Stimulated activated CD4-positive, alpha-beta T cell treated with anti-CD3 and anti-CD28 coated beads, Interleukin-2, amount 100 ng/mL, for 24 hours (primary cell): ENCODE results near the gene EPHB2.
A peak's percentile ranks its signal among the peaks of the same experiment; 100 is the strongest.
"Not testable (repeated sequence)": the region's sequence is repeated elsewhere in the genome, so short reads cannot be mapped to it uniquely, and the experiment has no call there.

Experiments
- DNase-seq, 2 donors: peaks; one replicate each; pipeline ENCODE4 v3.0.0-alpha.2; 2020

Gene EPHB2

DNA sequence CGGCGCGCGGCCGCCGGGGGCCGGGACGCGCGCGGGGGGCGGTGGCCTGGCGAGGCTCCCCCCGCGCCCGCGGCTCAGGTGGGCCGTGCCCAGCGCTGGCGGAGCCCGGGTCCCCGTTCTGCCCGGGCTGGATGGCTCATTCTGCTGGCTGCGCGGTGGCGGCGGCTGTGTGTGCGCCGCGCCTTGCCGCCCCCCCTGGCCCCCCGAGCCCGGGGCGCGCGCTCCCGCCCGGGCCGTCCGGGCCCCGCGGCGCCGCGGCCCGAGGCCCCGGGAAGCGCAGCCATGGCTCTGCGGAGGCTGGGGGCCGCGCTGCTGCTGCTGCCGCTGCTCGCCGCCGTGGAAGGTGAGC, at the start of gene EPHB2:
EPHB2 (plus strand) TSS at position 139 of the 349 bp plus-strand sequence; CDS start at position 283, 144 bp downstream.
- DNase-seq = peak; percentile 27 to 45

DNA sequence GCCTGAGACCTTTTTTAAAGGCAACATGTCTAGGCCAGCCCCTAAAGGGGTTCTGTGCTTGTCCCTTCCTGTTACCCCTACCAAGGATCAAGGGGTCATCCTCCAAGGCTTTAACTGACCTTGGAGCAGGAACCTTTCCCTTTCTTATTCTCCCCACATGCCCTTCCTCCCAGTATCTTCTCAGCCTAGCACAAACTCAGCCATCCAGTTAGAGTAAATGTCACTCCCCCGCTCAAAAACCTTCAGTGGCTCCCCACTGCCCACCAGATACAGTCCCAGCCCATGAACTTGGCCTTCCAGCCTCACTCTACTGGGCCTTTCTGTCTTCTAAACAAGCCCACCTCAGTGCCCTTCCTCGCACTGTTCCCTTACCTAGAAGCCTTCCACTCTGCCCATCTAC, 48.8 kb upstream of the EPHB2 start:
- DNase-seq = no peak

DNA sequence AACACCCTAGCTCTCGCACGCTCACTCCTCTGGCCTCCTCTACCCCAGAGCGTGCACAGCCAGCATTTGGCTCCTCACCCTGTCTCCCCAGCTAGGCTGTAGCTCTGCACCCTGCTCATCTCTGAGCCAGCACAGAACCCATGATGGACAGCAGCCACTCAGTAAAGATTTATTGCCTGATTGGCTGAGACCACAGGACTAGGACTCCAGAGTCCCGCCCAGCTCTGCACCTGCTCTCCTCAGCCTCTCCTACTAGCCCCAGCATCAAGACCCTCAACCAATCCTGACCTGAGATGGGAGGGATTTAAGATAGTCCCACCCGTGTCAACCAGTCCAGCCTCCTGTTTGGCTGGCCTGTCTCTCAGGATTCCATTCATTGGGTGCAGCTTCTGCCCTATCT, 48.3 kb upstream of the EPHB2 start:
- no peak for DNase-seq

DNA sequence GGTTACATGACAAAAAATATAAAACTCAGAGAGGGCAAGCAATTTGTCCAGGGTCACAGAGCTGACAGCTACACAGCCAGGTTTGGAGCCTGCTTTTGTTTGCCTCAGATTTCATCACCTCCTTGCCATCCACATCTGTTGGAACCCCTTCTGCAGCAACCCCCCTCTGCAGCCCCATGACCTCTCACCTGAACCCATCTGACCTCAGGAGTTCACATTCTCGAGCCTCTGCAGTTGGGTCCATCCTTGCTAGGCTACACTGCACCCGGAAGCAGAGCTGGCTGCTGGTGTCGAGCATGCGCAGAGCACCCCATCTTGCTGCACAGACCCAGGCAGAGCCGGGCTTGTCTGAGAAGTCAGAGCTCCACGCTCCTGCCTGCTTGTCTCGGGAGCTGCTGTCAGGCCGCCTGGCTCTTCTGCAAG, 47.6 kb upstream of the EPHB2 start:
- no peak for DNase-seq

DNA sequence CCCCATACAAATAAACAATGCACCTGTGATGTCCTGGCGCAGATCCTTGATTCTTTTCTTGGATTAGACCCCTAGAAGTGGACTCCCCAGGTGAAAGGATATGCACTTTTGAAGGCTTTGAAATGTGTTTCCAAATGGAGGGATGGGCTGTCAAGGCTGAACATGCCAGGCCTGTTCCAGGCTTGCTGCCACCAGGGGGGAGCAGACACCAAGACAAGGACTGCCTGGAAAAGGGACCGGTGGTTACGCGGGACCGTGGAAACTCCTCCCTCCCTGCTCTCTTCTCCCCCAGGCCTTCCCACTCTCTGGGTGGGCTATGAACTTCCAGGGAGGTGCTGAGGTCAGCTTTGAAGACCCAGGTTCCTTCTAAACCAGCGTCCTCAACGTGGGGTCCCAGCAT, 44.9 kb upstream of the EPHB2 start:
- DNase-seq = no peak

DNA sequence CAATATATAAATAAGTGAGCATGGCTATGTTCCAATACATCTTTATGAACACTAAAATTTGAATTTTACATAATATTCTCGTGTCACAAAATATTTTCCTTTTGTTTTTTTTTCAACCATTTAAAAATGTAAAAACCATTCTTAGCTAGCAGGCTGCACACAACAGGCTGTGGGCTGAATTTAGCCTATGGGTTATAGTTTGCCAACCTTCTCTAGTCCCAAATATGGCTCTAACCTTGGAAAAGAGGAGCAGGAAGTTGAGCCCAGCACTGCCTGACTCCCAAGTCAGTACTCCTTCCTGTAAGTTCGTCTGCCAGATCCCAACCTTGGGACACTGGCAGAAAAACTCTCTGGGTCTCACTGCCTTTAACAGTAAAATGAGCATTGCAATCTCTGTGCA, 44.2 kb upstream of the EPHB2 start:
- DNase-seq = no peak

DNA sequence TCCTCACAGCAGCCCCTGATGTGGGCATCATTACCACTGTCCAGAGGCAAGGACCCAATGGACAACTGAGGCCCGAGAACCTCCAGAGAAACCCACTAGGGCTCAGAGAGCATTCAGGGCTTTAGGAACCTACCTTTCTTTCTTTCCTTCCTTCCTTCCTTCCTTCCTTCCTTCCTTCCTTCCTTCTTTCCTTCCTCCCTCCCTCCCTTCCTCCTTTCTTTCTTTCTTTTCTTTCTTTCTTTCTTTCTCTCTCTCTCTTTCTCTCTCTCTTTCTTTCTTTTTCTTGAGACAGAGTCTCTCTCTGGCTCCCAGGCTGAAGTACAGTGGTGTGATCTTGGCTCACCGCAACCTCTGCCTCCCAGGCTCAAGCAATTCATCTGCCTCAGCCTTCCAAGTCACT, 41.8 kb upstream of the EPHB2 start:
- DNase-seq = not testable (repeated sequence)

DNA sequence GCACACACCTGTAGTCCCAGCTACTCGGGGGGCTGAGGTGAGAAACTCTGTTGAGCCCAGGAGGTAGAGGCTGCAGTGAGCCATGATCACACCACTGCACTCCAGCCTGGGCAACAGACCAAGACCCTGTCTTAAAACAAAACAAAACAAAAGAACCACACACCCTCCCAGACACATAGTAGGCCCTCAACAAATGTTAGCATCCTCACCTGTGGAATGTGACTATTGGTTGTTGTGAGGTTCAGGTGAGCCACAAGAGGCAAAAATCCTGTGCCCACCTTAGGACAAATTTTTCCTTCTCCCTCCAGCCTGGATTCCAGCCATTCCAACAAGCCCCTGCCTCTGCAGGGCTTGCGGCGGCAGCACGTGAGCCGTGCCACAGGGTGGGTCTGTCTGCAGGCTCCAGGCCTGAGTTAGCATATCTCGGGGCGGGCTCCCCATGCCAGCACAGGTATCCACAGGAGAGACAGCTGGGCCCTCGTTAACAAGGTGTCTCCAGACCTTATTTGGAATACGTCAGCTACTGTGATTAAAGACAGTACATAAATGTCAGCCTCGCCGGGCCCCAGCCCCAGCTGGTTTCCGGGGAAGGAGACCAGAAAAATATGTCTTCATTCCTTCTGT, 40.2 kb upstream of the EPHB2 start:
- no peak for DNase-seq

DNA sequence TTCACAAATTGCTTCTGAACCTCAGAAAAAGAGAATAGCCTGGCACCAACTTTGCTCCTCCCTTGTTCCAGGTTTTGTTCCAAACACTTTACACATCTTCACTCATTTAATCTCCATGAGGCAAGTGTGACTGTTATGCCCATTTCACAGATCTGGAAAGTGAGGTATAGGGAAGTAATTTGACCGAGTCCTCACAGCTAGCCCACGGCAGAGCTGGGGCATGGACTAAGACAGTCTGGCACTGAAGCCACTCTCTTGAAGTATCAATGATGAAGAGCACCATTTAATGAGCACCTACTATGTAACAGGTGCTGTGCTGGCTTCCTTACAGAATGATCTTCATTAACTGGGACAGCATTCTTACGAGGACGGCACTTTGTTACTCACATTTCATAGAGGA, 38.6 kb upstream of the EPHB2 start:
- DNase-seq = no peak

DNA sequence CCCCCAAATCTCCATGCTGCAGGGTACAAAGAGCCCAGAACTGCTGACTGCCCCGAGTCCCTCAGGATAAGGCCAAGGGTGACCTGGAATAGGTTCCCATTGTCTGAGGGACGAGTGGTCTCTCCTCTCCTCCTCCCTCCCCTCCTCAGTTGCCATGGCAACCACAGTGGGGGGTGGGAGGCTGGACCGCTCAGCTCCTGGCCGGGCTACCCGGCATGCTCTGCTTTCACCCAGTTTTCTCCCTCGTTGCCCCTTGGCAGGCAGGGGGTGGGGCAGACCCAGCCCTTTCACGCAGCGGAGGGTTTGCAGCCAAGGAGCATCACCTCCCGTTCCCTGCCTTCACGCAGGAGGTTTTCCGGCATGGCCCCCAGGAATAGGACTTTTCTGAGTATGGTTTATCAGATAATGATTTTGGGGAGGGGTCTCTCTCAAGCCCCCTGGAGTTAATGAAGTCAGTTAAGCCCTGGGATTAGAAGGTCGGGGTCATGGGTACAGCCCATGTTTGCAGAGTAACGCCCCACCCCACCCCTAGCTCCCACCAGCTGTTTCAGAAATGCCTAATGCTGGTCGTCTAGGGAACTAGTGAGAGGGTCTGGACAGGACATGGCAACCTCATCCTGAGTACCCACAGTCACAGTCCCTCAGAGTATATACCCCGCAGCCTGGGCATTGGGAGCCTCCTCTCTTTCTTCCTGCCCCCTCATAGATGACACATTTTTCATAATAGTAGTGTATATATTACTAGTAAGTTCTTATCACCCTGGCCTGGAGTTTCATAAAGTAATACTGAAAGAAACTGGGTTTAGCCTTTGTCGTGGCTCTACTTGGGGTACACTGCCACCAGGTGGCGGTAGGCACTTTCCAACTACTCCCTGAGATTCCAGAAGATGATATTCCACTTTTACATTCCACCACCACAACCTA, 36.9 kb upstream of the EPHB2 start:
- peak; percentile 19 to 54 for DNase-seq

DNA sequence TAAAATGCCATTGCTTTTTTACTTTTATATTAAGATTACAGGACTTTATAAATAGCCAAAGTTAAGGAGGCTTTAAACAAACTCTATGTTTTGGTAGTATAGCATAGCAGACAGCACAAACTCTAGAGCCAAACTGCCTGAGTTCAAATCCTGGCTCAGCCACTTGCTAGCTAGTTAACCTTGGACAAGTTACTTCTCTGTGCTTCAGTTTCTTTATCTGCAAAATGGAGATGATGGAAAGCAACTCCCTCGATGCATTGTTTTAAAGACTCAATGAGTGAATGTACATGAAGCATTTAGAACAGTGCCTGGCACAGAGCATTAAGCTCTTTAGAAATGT, 36.3 kb upstream of the EPHB2 start:
- DNase-seq = no peak

DNA sequence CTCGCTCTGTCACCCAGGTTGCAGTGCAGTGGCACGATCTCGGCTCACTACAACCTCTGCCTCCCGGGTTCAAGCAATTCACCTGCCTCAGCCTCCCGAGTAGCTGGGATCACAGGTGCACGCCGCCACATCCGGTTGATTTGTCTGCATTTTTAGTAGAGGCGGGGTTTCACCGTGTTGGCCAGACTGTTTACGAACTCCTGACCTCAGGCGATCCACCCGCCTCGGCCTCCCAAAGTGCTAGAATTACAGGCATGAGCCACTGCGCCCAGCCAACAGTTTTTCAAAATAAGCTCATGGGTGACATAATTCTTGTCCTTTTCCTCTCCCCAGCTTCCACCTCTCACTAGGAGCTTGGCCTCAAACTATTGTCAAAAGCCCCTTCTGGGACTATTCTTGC, 34.5 kb upstream of the EPHB2 start:
- not testable (repeated sequence) for DNase-seq

DNA sequence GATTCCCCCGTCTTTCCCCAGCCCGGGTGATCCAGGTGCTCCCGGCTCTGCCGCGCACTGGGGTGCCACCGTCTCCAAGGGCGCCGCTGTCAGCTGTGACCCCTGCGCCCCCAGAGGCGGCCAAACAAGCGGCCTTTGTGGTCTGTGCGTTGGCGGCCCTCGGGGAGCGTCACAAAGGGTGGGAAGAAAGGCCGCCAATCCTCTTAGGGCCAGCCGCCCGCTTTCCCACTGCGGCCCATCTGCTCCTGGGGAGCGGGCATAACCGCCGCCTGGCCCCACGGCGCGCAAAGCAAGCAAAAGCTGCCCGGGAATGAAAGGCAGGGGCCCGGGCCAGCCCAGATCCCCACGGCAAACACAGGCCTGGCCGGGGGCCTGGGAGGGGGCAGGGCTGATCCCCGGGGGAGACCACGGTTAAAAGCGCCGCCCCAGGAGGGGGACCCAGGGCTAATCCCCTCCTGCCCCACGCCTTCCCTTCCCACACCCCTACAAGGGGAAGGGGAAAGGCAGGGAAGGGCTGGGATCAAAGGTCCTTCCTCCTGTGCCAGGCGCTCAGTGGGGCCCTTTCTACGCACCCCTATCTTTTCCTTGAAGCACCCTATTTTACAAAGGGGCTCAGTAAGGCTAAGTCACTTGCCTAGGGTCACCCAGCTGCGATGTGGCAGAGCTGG, 33.6 kb upstream of the EPHB2 start:
- DNase-seq = no peak

DNA sequence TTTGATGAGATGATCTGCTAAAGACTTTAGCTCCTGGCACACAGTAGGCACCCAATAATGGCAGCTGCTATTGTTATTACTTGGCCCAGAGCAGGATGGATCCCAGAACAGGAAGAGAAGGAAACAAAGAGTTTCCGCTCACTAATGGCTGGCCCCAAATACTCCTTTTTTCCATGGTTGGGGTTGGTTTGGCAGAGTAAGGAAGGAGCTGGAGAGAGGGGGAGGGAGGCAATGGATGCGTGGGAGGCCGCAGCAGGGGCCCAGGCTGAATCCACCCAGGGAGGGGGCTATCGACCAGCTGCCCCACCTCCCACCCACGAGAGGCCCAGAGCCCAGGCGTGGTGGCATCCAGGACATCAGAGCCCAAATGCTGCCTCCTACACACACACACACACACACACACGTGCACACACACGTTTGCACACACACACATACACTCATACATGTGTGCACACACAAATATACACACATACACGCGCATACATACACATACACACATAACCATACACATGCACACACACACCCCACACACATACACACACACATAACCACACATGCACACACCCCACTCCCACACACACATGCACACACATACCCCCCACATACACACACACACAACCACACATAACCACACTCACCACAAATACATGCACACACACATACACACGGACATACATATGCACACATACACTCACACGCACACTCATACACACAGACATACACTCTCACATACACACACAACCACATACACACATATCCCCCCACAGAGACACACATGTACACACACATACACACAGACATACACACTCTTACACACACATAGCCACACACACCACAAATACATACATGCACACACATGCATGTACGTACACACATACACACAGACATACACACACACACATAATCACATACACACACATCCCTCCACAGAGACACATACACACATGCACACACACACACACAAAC, 32.4 kb upstream of the EPHB2 start:
- no peak for DNase-seq

DNA sequence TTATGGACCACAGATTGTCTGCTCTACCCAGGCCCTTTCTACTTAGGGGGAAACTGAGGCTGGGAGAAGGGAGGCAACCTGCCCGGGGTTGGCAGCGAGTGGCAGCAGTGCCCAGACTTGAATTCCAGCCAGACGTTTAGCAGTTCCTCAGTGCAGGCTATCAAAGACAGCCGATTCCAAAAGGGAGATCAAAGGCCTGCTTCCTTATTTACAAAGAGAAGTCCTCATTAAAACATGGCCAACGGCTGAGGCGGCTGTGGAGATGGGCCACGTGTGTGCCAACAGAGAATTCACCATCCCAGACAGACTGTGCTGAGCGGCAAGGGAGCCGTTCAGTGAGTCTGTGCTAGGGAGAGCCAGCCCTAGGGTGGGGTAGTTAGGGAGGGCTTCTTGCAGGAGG, 29.9 kb upstream of the EPHB2 start:
- no peak for DNase-seq

DNA sequence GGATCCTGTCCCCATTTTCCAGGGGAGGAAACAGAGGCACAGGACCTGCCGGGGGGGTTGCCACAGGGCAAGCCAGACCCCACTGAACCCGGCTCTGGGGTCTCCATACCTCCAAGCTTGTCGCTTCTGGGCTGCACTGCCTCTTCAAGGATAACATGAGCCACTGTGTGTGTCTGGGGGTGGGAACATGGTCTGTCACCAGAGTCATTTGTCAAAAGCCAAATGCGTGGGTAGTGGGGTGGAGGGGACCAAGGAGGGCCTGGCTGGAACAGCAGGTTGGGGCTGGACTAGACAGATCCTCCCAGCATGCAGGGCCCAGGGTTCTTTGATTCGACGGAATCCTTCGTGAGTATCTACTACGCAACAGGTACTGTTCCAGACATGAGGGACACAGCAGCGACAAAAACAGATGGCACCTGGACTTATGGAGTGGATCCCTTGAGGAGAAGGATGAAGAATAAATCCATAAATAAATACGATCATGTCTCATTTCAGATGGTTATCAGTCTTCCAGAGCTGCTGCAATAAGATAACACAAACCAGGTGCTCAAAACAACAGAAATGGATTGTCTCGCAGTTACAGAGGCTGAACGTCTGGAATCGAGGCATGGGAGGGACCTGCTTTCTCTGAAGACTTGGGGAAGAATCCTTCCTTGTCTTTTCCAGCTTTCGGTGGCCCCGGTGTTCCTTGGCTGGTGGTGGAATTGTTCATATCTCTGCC, 28.9 kb upstream of the EPHB2 start:
- no peak for DNase-seq

DNA sequence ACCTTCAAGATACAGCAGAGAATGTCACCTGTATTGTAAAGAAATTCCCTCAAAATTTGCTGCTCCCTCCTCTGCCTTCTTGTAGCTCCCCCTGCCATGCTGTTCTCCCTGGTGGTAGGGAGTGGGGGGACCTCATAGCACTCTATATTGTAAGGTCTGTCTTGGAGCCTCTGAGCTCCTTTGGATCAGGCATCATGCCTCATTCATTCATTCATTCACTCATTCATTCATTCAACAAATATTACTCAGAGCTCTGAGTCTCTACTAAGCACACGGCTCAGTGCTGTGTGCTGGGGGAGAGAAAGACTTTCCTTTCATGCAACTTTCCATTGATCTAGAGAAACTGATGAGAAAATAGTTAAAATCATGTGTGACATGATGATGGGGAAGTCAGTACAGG, 27.1 kb upstream of the EPHB2 start:
- no peak for DNase-seq

DNA sequence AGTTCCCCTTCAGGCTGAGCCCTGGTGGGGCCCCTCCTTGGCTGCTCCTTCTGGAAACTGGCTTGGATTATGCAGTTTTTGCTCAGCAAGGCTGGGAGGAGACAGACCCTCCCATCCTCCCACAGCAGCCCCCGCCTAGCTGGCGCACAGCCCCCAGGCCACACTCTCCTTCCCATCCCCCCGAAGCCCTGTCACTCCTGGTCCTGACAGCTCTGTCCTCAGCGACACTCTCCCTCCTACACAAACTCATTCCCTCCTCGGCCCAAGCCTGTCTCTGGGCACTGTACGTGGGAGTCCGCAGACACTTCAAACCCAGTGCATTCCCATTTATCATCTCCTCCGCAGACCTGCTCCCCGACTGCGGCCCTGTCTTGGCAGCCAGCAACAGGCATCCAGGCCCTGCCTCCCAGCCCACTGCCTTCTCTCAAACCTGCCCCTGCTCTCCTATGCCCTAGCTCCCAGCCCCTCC, 25.0 kb upstream of the EPHB2 start:
- no peak for DNase-seq

DNA sequence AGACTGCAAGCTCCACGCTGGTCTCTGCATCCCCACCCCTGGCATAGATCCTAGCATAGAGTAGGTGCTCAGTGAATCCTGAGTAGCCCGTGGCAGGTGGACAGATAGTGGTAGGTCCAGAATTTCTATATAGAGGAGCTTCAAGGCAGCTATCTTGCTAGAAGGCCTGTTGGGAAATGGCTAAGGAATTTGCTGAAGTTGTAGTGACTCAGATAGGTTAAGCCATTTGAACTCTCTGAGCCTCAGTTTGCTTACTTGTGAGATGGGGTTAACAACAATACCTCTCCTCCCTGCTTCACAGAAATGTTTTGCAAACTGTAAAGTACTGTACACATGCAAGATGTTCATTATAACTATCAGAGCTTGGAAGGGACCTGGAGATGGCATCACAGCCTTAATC, 23.4 kb upstream of the EPHB2 start:
- DNase-seq = no peak

DNA sequence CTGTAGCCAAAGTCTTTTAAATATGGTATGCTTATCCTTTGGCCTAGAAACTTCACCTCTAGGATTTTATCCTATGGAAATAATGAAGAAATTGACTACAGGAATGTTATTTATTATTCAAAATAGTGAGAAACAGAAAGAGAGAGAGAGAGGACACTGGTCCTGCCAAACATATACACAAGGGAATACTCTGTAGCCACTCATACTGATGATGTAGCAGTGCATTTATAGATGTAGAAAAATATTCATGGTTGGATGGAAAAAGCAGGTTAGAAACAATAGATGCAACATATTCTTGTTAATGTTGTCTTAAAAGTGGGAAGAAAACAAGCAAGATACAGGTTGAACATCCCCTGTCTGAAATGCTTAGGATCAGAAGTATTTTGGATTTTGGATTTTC, 22.2 kb upstream of the EPHB2 start:
- DNase-seq = no peak

DNA sequence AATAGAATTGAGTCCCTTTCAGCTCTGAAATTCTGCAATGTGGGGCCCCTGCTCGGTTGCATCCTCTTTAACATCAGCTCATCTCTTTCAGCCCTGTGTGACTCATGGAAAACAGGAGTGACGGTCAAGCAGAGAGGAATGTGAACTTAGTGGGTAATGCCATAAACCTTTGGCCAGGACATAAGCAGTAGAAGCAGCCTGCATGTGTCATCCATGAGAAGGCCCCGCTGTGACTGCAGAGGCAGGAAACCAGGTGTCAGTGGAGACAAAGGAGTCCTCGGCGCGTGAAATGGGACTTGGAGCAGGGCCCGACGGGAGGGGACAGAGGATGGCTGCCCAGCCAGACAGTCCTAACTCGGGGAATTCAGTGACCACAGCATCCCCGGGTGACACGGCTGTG, 21.1 kb upstream of the EPHB2 start:
- DNase-seq = no peak
